PC-3 (cell line): ENCODE results near the gene ZNF343. TPM values are rescaled to one million over a fixed set of nuclear protein-coding genes. Genes with fewer than 3 reads are reported as not detected.

Experiments used
- ATAC-seq: fragments of 200-7000 bp; cut with Tn5 transposase; 2 replicates; pipeline ENCODE4 v1.9.1; 2020; ENCODE audit warnings: mild to moderate bottlenecking, moderate library complexity
- BruUV-seq: library from RNA; stranded (reverse); fragments of 400-500 nt; replicated peaks from 2 replicates; lab custom pipeline; 2021; lab: Mats Ljungman, UMichigan
- CTCF ChIA-PET: fragments of 300-600 bp; sonication (Branson Sonifier 250); formaldehyde crosslinking; loops from one replicate; lab custom pipeline; 2022; ENCODE audit warnings: antibody characterized with exemption; lab: Charles Lee
- POLR2A ChIA-PET: fragments of 300-600 bp; sonication (Branson Sonifier 250); formaldehyde crosslinking; loops from one replicate; lab custom pipeline; 2022; ENCODE audit warnings: antibody characterized with exemption; ENCODE audit not compliant: unreplicated experiment; lab: Charles Lee
- DNase-seq: peaks from one replicate; pipeline ENCODE4 v3.0.0-alpha.2; 2015
- H2AFZ ChIP-seq: fragments of 300-600 bp; sonication (generic); 2 replicates; pipeline ENCODE4 v1.6.0; 2016; ENCODE audit warnings: antibody characterized with exemption, low read length
- H3F3A ChIP-seq: fragments of 300-600 bp; sonication (generic); one replicate; pipeline ENCODE4 v1.6.0; 2017; ENCODE audit warnings: antibody characterized with exemption, low read length, control low read depth, mild to moderate bottlenecking; ENCODE audit not compliant: unreplicated experiment
- H3K27ac ChIP-seq: fragments of 300-600 bp; sonication (generic); 2 replicates; pipeline ENCODE4 v1.5.1; 2016; ENCODE audit warnings: mild to moderate bottlenecking, low read length
- H3K27me3 ChIP-seq: fragments of 300-600 bp; sonication (generic); 2 replicates; pipeline ENCODE4 v1.6.1; 2016; ENCODE audit warnings: low read length, mixed read lengths
- H3K36me3 ChIP-seq: fragments of 300-600 bp; sonication (generic); 2 replicates; pipeline ENCODE4 v1.6.1; 2016; ENCODE audit warnings: low read depth, mixed run types, low read length, mixed read lengths
- H3K4me1 ChIP-seq: fragments of 300-600 bp; sonication (generic); 2 replicates; pipeline ENCODE4 v1.5.1; 2016; ENCODE audit warnings: low read length; ENCODE audit not compliant: insufficient read depth
- H3K4me2 ChIP-seq: fragments of 300-600 bp; sonication (generic); 2 replicates; pipeline ENCODE4 v1.6.0; 2016; ENCODE audit warnings: low read length
- H3K4me3 ChIP-seq: fragments of 300-600 bp; sonication (generic); 2 replicates; pipeline ENCODE4 v1.5.1; 2016; ENCODE audit warnings: mild to moderate bottlenecking, low read length, mixed read lengths
- H3K79me2 ChIP-seq: fragments of 300-600 bp; sonication (generic); 2 replicates; pipeline ENCODE4 v1.6.1; 2017; ENCODE audit warnings: low read length, mixed read lengths
- H3K9ac ChIP-seq: fragments of 300-600 bp; sonication (generic); 2 replicates; pipeline ENCODE4 v1.6.0; 2016; ENCODE audit warnings: mild to moderate bottlenecking, low read length
- H3K9me2 ChIP-seq: fragments of 300-600 bp; sonication (generic); replicated peaks from 2 replicates; pipeline ENCODE4 v1.6.1; 2016; ENCODE audit warnings: mixed run types, low read length, mixed read lengths
- H3K9me3 ChIP-seq: fragments of 300-600 bp; sonication (generic); 2 replicates; pipeline ENCODE4 v1.6.1; 2016; ENCODE audit warnings: low read length, mixed read lengths
- H4K20me1 ChIP-seq: fragments of 300-600 bp; sonication (generic); 2 replicates; pipeline ENCODE4 v1.6.1; 2016; ENCODE audit warnings: low read length, mixed read lengths
- EZH2 ChIP-seq: fragments of 300-600 bp; sonication (generic); IDR thresholded peaks from one replicate; pipeline ENCODE4 v1.6.1; 2017; ENCODE audit warnings: antibody characterized with exemption, mild to moderate bottlenecking, low read length; ENCODE audit not compliant: unreplicated experiment
- EZH2phosphoT487 ChIP-seq: fragments of 300-600 bp; sonication (generic); IDR thresholded peaks from 2 replicates; pipeline ENCODE4 v1.6.1; 2018; ENCODE audit warnings: mild to moderate bottlenecking, antibody characterized with exemption, low read length, borderline replicate concordance
- intact Hi-C: fragments of 100-400 bp; cut with micrococcal nuclease; formaldehyde crosslinking; loops from 2 replicates; pipeline ENCODE4 v1.9.0; 2023
- total RNA-seq: library from RNA; depleted of rRNA; stranded (reverse); fragments of >200 nt; gene quantifications from 2 replicates; pipeline ENCODE4 v1.2.3, GENCODE V29; 2014
- TF ChIP-seq, protein P1 (sequence below): fragments of 300-600 bp; sonication (generic); conservative IDR thresholded peaks from 2 replicates; pipeline ENCODE4 v1.5.1; 2017; ENCODE audit warnings: antibody characterized with exemption, low read depth, mild to moderate bottlenecking, low read length

Gene ZNF343
- total RNA-seq, 1 experiment from 2014 or later, result 7.7 TPM

DNA sequence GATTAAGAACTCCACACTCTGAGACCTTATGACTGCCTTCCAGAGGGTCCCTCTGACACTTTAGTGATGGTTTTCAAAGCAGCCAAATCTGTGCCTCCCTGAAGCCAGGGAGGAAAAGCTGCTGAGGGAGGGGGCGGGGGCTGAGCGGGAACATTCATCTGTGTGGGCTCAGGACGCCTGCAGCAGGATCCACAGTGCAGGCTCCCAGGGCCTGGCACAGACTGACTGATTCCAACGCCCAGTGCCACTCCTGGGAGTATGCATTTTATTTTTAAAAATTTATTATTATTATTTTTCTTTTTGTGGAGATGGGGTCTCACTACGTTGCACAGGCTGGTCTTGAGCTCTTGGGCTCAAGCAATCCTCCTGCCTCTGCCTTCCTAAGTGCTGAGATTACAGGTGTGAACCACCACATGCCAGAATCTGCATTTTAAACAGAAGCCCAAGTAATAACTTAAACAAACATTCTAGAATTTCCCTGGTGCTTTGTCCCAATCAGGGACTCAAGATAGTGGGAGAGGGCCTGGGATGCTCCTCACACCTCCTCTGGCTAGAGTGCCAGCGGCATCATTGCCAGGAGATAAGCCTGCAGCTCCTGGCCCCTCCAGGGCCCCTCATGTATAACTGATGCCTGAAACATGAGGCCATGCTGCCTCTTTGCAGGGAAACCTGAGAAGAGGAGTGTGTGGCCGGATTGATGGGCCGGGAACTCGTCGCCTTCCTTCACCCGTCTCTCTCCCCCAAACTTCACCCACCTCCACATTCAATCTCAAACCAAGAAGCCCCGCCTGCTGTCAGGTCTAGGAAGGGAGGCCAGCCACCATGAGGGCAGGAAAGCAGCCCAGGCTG lies 27.2 kb upstream of the ZNF343 start:
- ChIA-PET POLR2A (no interaction called here), CTCF (no interaction called here)
- TF ChIP-seq EZH2 (no peak), EZH2phosphoT487 (no peak)
- TF ChIP-seq, protein P1, sequence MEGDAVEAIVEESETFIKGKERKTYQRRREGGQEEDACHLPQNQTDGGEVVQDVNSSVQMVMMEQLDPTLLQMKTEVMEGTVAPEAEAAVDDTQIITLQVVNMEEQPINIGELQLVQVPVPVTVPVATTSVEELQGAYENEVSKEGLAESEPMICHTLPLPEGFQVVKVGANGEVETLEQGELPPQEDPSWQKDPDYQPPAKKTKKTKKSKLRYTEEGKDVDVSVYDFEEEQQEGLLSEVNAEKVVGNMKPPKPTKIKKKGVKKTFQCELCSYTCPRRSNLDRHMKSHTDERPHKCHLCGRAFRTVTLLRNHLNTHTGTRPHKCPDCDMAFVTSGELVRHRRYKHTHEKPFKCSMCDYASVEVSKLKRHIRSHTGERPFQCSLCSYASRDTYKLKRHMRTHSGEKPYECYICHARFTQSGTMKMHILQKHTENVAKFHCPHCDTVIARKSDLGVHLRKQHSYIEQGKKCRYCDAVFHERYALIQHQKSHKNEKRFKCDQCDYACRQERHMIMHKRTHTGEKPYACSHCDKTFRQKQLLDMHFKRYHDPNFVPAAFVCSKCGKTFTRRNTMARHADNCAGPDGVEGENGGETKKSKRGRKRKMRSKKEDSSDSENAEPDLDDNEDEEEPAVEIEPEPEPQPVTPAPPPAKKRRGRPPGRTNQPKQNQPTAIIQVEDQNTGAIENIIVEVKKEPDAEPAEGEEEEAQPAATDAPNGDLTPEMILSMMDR, result no peak
- H3K79me2 ChIP-seq, result no peaks in the 10 kb centered on the region
- ATAC-seq (no peak), DNase-seq (no peak)
- no peaks in the 10 kb centered on the region for H4K20me1 ChIP-seq
- H2AFZ ChIP-seq, result no peak overlapping the region
- peaks cover 91% of the 10 kb centered on the region for H3K27me3 ChIP-seq
- H3K4me3 ChIP-seq, result no peak overlapping the region
- no peak overlapping the region for H3K4me2 ChIP-seq
- H3K4me1 ChIP-seq, result no peaks in the 10 kb centered on the region
- intact Hi-C loops, result no loop called here
- BruUV-seq, result no TSS peak
- H3F3A ChIP-seq, result no peaks in the 10 kb centered on the region
- H3K9ac ChIP-seq, result no peak overlapping the region
- H3K27ac ChIP-seq, result no peak overlapping the region
- no peaks in the 10 kb centered on the region for H3K9me3 ChIP-seq
- no peaks in the 10 kb centered on the region for H3K36me3 ChIP-seq
- H3K9me2 ChIP-seq, result no peaks in the 10 kb centered on the region

DNA sequence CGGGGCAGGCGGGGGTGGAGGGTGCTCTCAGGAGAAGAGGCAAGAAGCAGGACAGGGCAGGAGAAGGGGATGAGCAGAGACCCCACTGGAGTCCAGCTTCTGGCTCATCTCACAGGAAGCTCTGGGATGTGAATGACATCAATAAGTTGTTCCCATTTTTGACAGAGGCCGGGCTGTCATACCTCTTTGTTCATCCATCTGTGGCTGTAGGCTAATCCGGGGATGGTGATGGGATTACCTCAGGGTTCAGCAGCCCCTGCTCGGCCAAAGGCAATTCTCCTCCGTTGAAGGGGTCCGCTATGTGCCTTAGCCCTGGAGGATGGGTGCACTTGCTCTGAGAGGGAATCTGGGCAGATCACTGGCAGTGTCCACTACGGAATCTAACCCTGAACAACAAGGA lies 24.4 kb upstream of the ZNF343 start:
- Histone ChIP-seq H3K4me2 (no peak overlapping the region), H3K79me2 (no peaks in the 10 kb centered on the region), H4K20me1 (no peaks in the 10 kb centered on the region), H3K4me3 (no peak overlapping the region), H3K9me3 (no peaks in the 10 kb centered on the region), H3K27me3 (peaks cover 83% of the 10 kb centered on the region), H3K9me2 (no peaks in the 10 kb centered on the region), H3K9ac (no peak overlapping the region), H2AFZ (no peak overlapping the region), H3K4me1 (no peaks in the 10 kb centered on the region), H3K27ac (no peak overlapping the region), H3F3A (no peaks in the 10 kb centered on the region), H3K36me3 (no peaks in the 10 kb centered on the region)
- TF ChIP-seq EZH2phosphoT487, result no peak
- no peak for TF ChIP-seq EZH2
- TF ChIP-seq, protein P1, result no peak
- intact Hi-C loops, result no loop called here
- BruUV-seq, result no TSS peak
- DNase-seq, result no peak
- ChIA-PET CTCF (no interaction called here), POLR2A (interaction anchor here (0.6 kb wide), 1 partner anchor 11 kb away, joined by 5 read pairs; no protein-coding TSS in a partner anchor)
- no peak for ATAC-seq
